Cardiac muscle cell (in vitro differentiated cells and primary cell): Measurements from ENCODE around the gene TAF1L. TPM values are rescaled to one million over a fixed set of nuclear protein-coding genes. Genes with fewer than 3 reads are reported as not detected.
A peak's percentile ranks its signal among the peaks of the same experiment; 100 is the strongest.
"Not testable (repeated sequence)": the region's sequence is repeated elsewhere in the genome, so short reads cannot be mapped to it uniquely, and the experiment has no call there.

Experiments used
- DNase-seq, 2 donors: peaks; one replicate each; pipeline versions ENCODE4 v3.0.0 to v3.0.0-alpha.2; 2010 to 2017; ENCODE audit warnings: low read depth in 1 of 2, low spot score in 1 of 2
- H3K27ac ChIP-seq: fragments of 200-600 bp; sonication (generic); 2 replicates; pipeline ENCODE4 v1.5.1; 2016
- H3K27me3 ChIP-seq: fragments of 200-600 bp; sonication (generic); 2 replicates; pipeline ENCODE4 v1.6.0; 2016; ENCODE audit warnings: control low read depth
- H3K36me3 ChIP-seq: fragments of 200-600 bp; sonication (generic); 2 replicates; pipeline ENCODE4 v1.5.1; 2016; ENCODE audit warnings: control low read depth
- H3K4me1 ChIP-seq: fragments of 200-600 bp; sonication (generic); 2 replicates; pipeline ENCODE4 v1.8.1; 2017; ENCODE audit warnings: low read depth, mild to moderate bottlenecking, mixed run types
- H3K4me3 ChIP-seq: fragments of 200-600 bp; sonication (generic); 2 replicates; pipeline ENCODE4 v1.5.1; 2016; ENCODE audit warnings: mild to moderate bottlenecking
- H3K9me3 ChIP-seq: fragments of 200-600 bp; sonication (generic); 2 replicates; pipeline ENCODE4 v1.5.1; 2017; ENCODE audit warnings: low read depth, mild to moderate bottlenecking, control low read depth
- CTCF ChIP-seq: IDR thresholded peaks from 2 replicates; pipeline ENCODE4 v1.5.1; 2012; ENCODE audit warnings: low read depth, mild to moderate bottlenecking, low read length
- polyA plus RNA-seq: library from polyadenylated mRNA; unstranded; fragments of >200 nt; fragmentation: Nextera tagmentation; extraction: Ambion mirVana; gene quantifications from 2 replicates; pipeline ENCODE4 v1.2.1, GENCODE V29; 2016
- total RNA-seq: library from RNA; depleted of rRNA; stranded (reverse); fragments of >200 nt; gene quantifications from 2 replicates; pipeline ENCODE4 v1.2.3, GENCODE V29; 2016

Gene TAF1L
- total and polyA plus RNA-seq, 2 experiments from 2014 or later, result 0.09 TPM; not detected in 1

- TF ChIP-seq CTCF, result no peak
- no peak overlapping the region for H3K27ac ChIP-seq
- no peak overlapping the region for H3K4me3 ChIP-seq
- H3K27me3 ChIP-seq, result no peaks in the 10 kb centered on the region
- DNase-seq, result no peak
- H3K4me1 ChIP-seq, result no peaks in the 10 kb centered on the region
- H3K36me3 ChIP-seq, result no peaks in the 10 kb centered on the region
- no peaks in the 10 kb centered on the region for H3K9me3 ChIP-seq
These were observed 31.3 kb downstream of the TAF1L start for GRCh38 chr9:32603914-32604852.

GRCh38 chr9:32599021-32599420 is 36.4 kb downstream of the TAF1L start:
- not testable (repeated sequence) for H3K4me1 ChIP-seq, H3K9me3 ChIP-seq, H3K27ac ChIP-seq, DNase-seq, H3K27me3 ChIP-seq, H3K4me3 ChIP-seq, H3K36me3 ChIP-seq

GRCh38 chr9:32596936-32597335 is 38.5 kb downstream of the TAF1L start:
- Histone ChIP-seq H3K27ac (no peak overlapping the region), H3K27me3 (no peaks in the 10 kb centered on the region), H3K4me1 (no peaks in the 10 kb centered on the region), H3K9me3 (no peaks in the 10 kb centered on the region), H3K36me3 (no peaks in the 10 kb centered on the region), H3K4me3 (no peak overlapping the region)
- DNase-seq, result no peak
- TF ChIP-seq CTCF, result no peak

- H3K9me3 ChIP-seq, result no peaks in the 10 kb centered on the region
- no peaks in the 10 kb centered on the region for H3K27me3 ChIP-seq
- no peak for DNase-seq
- no peak for TF ChIP-seq CTCF
- no peaks in the 10 kb centered on the region for H3K4me1 ChIP-seq
- no peaks in the 10 kb centered on the region for H3K36me3 ChIP-seq
- H3K27ac ChIP-seq, result no peak overlapping the region
- H3K4me3 ChIP-seq, result no peak overlapping the region
These were observed 39.2 kb downstream of the TAF1L start for GRCh38 chr9:32596096-32596865.

GRCh38 chr9:32590898-32591297 is 44.6 kb downstream of the TAF1L start:
- no peak overlapping the region for H3K27ac ChIP-seq
- H3K4me3 ChIP-seq, result no peak overlapping the region
- TF ChIP-seq CTCF, result no peak
- no peak for DNase-seq
- H3K9me3 ChIP-seq, result no peaks in the 10 kb centered on the region
- H3K27me3 ChIP-seq, result no peaks in the 10 kb centered on the region
- no peaks in the 10 kb centered on the region for H3K4me1 ChIP-seq
- no peaks in the 10 kb centered on the region for H3K36me3 ChIP-seq

- Histone ChIP-seq H3K27me3 (no peaks in the 10 kb centered on the region), H3K27ac (no peak overlapping the region), H3K9me3 (no peaks in the 10 kb centered on the region), H3K36me3 (no peaks in the 10 kb centered on the region), H3K4me3 (no peak overlapping the region), H3K4me1 (no peaks in the 10 kb centered on the region)
- TF ChIP-seq CTCF, result no peak
- DNase-seq, result peak in 1 of 2 donors; percentile 20
These were observed 45.0 kb downstream of the TAF1L start for GRCh38 chr9:32590476-32590875.
